ENCODE results near the gene VPS33B. TPM values are rescaled to one million over a fixed set of nuclear protein-coding genes. Genes with fewer than 3 reads are reported as not detected.

The VPS33B gene
- total RNA-seq: 8.1 and 8.7 TPM in 2 replicates

GRCh38 chr15:91022075-91022831 is at the start of gene VPS33B:
TSS of gene VPS33B (minus strand) at chr15:91022594. CDS start at chr15:91022249, 345 bp downstream.

GRCh38 chr15:90994417-90995311 is 27.7 kb downstream of the VPS33B start, which contains the start of gene PRC1:
TSS of gene PRC1 (minus strand) at chr15:90994535. CDS start at chr15:90994417, 118 bp downstream.

GRCh38 chr15:90954712-90955623 is 67.4 kb downstream of the VPS33B start, which contains the start of gene RCCD1:
TSS of gene RCCD1 (plus strand) at chr15:90954884. CDS start at chr15:90956735, 1,851 bp downstream.

Other genes starting within 250 kb of the VPS33B start
- gene FURIN, start 154.0 kb downstream of the VPS33B start, total RNA-seq: 50.2 and 70.3 TPM in 2 replicates
- gene FES, start 138.1 kb downstream of the VPS33B start, total RNA-seq: 7.5 and 15.0 TPM in 2 replicates
- gene MAN2A2, start 119.3 kb downstream of the VPS33B start, total RNA-seq: 8.1 and 20.1 TPM in 2 replicates
- 7.8 and 14.6 TPM in 2 replicates for gene HDDC3, start 90.0 kb downstream of the VPS33B start, total RNA-seq
- 27.8 and 45.8 TPM in 2 replicates for gene UNC45A, start 87.3 kb downstream of the VPS33B start, total RNA-seq
- 7.0 and 11.7 TPM in 2 replicates for gene RCCD1, start 67.7 kb downstream of the VPS33B start, total RNA-seq
- 33.8 and 37.9 TPM in 2 replicates for gene PRC1, start 28.1 kb downstream of the VPS33B start, total RNA-seq
- 0.16 TPM in 1 of 2 replicates, not detected in the other for gene SV2B, start 77.7 kb upstream of the VPS33B start, total RNA-seq